Left ventricle myocardium inferior (tissue), 1 donor: Measurements from ENCODE around the gene POLR1F. TPM values are rescaled to one million over a fixed set of nuclear protein-coding genes. Genes with fewer than 3 reads are reported as not detected.

Source experiments
- DNase-seq: peaks from one replicate; pipeline ENCODE4 v3.0.0-alpha.2; 2020
- H3K27ac ChIP-seq: fragments of 200-600 bp; replicated peaks from 2 replicates; pipeline ENCODE4 v1.8.0; 2021
- H3K27me3 ChIP-seq: fragments of 200-600 bp; 2 replicates; pipeline ENCODE4 v1.8.0; 2021; ENCODE audit warnings: low read depth
- H3K36me3 ChIP-seq: fragments of 200-600 bp; 2 replicates; pipeline ENCODE4 v1.8.0; 2021
- H3K4me1 ChIP-seq: fragments of 200-600 bp; 2 replicates; pipeline ENCODE4 v1.8.0; 2021
- H3K4me3 ChIP-seq: fragments of 200-600 bp; 2 replicates; pipeline ENCODE4 v1.8.0; 2021; ENCODE audit warnings: mild to moderate bottlenecking, moderate library complexity
- H3K9me3 ChIP-seq: fragments of 200-600 bp; replicated peaks from 2 replicates; pipeline ENCODE4 v1.8.0; 2021
- intact Hi-C: fragments of 100-400 bp; cut with micrococcal nuclease; formaldehyde crosslinking; loops from one replicate; pipeline ENCODE4 v1.11.0; 2022
- total RNA-seq: library from RNA; stranded (reverse); fragmentation: NEBNext Ultra II Directional; extraction: Animal tissue kit (Norgen Biotek cat#: 25700); gene quantifications from one replicate; pipeline ENCODE4 v1.2.1, GENCODE V29; 2021
- TF ChIP-seq, protein P1 (sequence below): fragments of 200-600 bp; IDR thresholded peaks from 2 replicates; pipeline ENCODE4 v1.8.0; 2021; ENCODE audit warnings: antibody characterized with exemption, mild to moderate bottlenecking, borderline replicate concordance
- donor health status: DM: no; HTN: yes; CAD: no; lungs with severe emphysema.

POLR1F gene
- total RNA-seq, 1 donor from 2014 or later, result 8.5 TPM

GRCh38 chr7:19675816-19676215, 33.0 kb downstream of the POLR1F start:
- H3K9me3 ChIP-seq, result no peaks in the 10 kb centered on the region
- H3K27me3 ChIP-seq, result no peaks in the 10 kb centered on the region
- H3K4me1 ChIP-seq, result no peaks in the 10 kb centered on the region
- intact Hi-C loops, result no loop called here
- no peak overlapping the region for H3K4me3 ChIP-seq
- H3K27ac ChIP-seq, result no peak overlapping the region
- H3K36me3 ChIP-seq, result no peaks in the 10 kb centered on the region
- no peak for DNase-seq
- TF ChIP-seq, protein P1, sequence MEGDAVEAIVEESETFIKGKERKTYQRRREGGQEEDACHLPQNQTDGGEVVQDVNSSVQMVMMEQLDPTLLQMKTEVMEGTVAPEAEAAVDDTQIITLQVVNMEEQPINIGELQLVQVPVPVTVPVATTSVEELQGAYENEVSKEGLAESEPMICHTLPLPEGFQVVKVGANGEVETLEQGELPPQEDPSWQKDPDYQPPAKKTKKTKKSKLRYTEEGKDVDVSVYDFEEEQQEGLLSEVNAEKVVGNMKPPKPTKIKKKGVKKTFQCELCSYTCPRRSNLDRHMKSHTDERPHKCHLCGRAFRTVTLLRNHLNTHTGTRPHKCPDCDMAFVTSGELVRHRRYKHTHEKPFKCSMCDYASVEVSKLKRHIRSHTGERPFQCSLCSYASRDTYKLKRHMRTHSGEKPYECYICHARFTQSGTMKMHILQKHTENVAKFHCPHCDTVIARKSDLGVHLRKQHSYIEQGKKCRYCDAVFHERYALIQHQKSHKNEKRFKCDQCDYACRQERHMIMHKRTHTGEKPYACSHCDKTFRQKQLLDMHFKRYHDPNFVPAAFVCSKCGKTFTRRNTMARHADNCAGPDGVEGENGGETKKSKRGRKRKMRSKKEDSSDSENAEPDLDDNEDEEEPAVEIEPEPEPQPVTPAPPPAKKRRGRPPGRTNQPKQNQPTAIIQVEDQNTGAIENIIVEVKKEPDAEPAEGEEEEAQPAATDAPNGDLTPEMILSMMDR, result no peak

- H3K27ac ChIP-seq, result no peak overlapping the region
- intact Hi-C loops, result no loop called here
- TF ChIP-seq, protein P1, result no peak
- no peaks in the 10 kb centered on the region for H3K4me1 ChIP-seq
- H3K27me3 ChIP-seq, result no peaks in the 10 kb centered on the region
- no peak for DNase-seq
- no peaks in the 10 kb centered on the region for H3K9me3 ChIP-seq
- no peaks in the 10 kb centered on the region for H3K36me3 ChIP-seq
- H3K4me3 ChIP-seq, result no peak overlapping the region
Measured at GRCh38 chr7:19674266-19674960, 34.4 kb downstream of the POLR1F start.

- no peak for DNase-seq
- H3K4me3 ChIP-seq, result no peak overlapping the region
- H3K36me3 ChIP-seq, result no peaks in the 10 kb centered on the region
- H3K4me1 ChIP-seq, result no peaks in the 10 kb centered on the region
- intact Hi-C loops, result no loop called here
- no peak overlapping the region for H3K27ac ChIP-seq
- TF ChIP-seq, protein P1, result no peak
- H3K27me3 ChIP-seq, result no peaks in the 10 kb centered on the region
- H3K9me3 ChIP-seq, result no peaks in the 10 kb centered on the region
Measured at GRCh38 chr7:19670806-19671205, 38.0 kb downstream of the POLR1F start.

- Histone ChIP-seq H3K4me1 (no peaks in the 10 kb centered on the region), H3K36me3 (no peaks in the 10 kb centered on the region), H3K27me3 (peaks cover 6% of the 10 kb centered on the region), H3K9me3 (no peaks in the 10 kb centered on the region), H3K4me3 (no peak overlapping the region), H3K27ac (no peak overlapping the region)
- intact Hi-C loops, result loop anchor here (10.0 kb wide), 1 partner anchor 1981 kb away; no protein-coding TSS in a partner anchor
- no peak for DNase-seq
- TF ChIP-seq, protein P1, result peak; percentile 66
Measured at GRCh38 chr7:19665399-19666008, 43.3 kb downstream of the POLR1F start.

DNA sequence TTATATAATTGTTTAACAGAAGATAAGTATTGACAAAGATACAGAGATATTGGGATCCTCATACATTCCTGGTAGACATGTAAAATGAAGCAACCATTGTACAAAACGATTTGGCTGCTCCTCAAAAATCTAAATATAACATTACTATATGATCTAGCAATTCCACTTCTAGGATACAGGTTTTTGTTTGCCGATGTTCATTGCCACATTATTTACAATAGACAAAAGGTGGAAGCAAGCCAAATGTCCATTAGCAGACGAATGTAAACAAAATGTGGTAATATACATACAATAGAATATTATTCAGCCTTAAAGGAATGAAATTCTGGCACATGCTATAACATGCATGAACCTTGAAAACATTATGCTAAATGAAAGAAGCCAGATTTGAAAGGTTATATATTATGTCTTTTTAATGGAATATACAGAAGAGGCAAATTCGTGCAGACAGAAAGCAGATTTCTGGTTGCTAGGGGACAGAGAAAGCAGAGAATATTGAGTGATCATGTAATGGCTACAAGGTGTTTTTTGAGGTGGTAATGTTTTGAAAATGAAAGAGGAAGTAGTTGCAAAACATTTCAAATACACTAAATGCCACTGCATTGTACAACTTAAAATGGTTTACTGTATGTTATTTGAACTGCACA, 44.9 kb downstream of the POLR1F start:
- Histone ChIP-seq H3K4me3 (no peak overlapping the region), H3K4me1 (no peaks in the 10 kb centered on the region), H3K9me3 (no peaks in the 10 kb centered on the region), H3K27ac (no peak overlapping the region), H3K27me3 (peaks cover 7% of the 10 kb centered on the region), H3K36me3 (no peaks in the 10 kb centered on the region)
- intact Hi-C loops, result loop anchor here (10.0 kb wide), 1 partner anchor 1979 kb away; no protein-coding TSS in a partner anchor
- TF ChIP-seq, protein P1, result no peak
- DNase-seq, result no peak
